GM10248 (cell line): ENCODE results near the gene CYP4F8.
"Not testable (repeated sequence)": the region's sequence is repeated elsewhere in the genome, so short reads cannot be mapped to it uniquely, and the experiment has no call there.

Source experiments
- CTCF ChIA-PET: fragments of 300-600 bp; sonication (Branson Sonifier 250); formaldehyde crosslinking; extraction: SDS; loops from one replicate; lab custom pipeline; 2021; ENCODE audit warnings: antibody characterized with exemption; lab: Yijun Ruan, JAX
- POLR2A ChIA-PET: fragments of 350-650 bp; sonication (Branson Sonifier 250); formaldehyde crosslinking; extraction: SDS; loops from one replicate; lab custom pipeline; 2020; ENCODE audit warnings: antibody characterized with exemption; lab: Yijun Ruan, JAX
- DNase-seq: peaks from one replicate; pipeline ENCODE4 v3.0.0; 2012; ENCODE audit errors: extremely low spot score
- TF ChIP-seq, protein P1 (sequence below): IDR thresholded peaks from 2 replicates; pipeline ENCODE4 v1.5.1; 2012; ENCODE audit warnings: mild to moderate bottlenecking, low read depth; ENCODE audit errors: extremely low read depth, missing control alignments, control extremely low read depth

The CYP4F8 gene

DNA sequence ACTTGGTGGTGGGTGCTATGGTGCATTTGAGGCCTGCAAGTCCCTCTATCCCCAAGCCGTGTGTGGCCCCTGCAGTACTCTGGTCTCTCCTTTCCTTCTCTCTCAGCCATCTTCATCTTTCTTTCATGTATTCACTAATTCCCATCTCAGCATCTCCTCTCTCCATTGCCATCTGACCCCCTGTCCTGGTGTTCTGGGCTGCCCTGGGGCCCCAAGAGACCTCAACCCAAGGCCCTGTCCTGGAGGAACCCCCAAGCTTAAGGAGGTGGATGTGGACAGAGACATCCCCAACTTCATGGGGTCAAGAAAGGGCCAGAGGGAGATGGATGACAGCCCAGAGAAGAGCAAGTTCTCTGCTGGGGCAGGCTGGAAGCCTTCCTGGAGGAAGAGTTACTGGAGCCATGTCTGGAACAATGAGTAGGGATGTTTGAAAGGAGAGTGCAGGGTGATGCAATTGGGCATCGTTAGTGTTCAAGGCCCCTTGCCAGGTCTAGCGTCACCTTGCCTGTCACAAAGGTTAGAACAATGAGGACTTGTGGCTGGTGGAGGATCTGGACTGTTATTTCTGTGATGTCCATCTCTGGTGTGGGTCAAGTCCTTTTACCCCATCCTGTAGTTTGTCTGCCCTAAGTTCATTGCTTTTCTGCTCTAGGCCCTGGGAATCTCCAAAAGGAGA lies 29.2 kb downstream of the CYP4F8 start:
- ChIA-PET POLR2A (no interaction called here), CTCF (interaction anchor here (1.3 kb wide), 1 partner anchor 9 kb away, joined by 3 read pairs; no protein-coding TSS in a partner anchor)
- TF ChIP-seq, protein P1, sequence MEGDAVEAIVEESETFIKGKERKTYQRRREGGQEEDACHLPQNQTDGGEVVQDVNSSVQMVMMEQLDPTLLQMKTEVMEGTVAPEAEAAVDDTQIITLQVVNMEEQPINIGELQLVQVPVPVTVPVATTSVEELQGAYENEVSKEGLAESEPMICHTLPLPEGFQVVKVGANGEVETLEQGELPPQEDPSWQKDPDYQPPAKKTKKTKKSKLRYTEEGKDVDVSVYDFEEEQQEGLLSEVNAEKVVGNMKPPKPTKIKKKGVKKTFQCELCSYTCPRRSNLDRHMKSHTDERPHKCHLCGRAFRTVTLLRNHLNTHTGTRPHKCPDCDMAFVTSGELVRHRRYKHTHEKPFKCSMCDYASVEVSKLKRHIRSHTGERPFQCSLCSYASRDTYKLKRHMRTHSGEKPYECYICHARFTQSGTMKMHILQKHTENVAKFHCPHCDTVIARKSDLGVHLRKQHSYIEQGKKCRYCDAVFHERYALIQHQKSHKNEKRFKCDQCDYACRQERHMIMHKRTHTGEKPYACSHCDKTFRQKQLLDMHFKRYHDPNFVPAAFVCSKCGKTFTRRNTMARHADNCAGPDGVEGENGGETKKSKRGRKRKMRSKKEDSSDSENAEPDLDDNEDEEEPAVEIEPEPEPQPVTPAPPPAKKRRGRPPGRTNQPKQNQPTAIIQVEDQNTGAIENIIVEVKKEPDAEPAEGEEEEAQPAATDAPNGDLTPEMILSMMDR, result no peak
- DNase-seq, result no peak

DNA sequence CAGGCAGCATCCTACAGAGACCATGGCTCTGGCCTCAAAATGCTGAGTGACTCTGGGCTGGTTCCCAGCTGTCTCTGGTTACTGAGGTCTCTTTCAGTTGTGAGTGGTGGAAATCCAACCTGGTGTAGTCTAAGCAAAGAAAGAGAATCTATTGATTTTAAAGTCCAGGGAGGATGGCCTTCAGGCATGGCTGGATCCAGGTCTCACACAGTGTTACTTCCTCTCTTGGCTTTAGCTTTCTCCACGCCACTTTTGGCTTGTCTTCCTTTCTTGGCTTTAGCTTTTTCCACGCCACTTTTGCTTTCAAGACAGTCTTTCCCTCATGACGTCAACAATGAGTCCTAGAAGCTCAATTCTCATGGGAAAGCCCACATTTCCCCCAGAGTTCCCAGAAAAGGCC lies 29.8 kb downstream of the CYP4F8 start:
- TF ChIP-seq, protein P1, result no peak
- ChIA-PET CTCF (interaction anchor here (1.3 kb wide), 1 partner anchor 10 kb away, joined by 3 read pairs; no protein-coding TSS in a partner anchor), POLR2A (no interaction called here)
- DNase-seq, result no peak

DNA sequence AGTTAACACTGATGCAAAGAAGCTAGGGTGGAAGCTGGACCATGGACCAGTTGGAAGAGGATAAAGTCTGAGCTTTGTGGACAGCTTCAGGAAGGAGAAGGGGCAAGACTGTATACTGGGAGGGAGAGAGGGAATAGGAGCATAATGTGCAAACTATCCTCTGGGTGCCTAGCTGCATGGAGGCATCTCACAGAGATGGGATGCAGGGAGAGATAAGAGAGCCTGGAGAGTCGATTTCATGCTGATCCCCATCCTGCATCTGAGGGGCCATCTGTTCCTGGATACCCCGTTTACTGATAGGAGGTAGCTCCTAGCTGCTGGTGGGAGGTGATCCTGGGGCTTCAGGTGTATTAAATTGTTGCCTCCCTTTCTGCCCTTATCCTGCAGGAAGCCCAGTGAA lies 34.5 kb downstream of the CYP4F8 start:
- no peak for DNase-seq
- TF ChIP-seq, protein P1, result no peak
- ChIA-PET CTCF (interaction anchor here (0.9 kb wide), 1 partner anchor 20 kb away, joined by 3 read pairs; no protein-coding TSS in a partner anchor), POLR2A (no interaction called here)

DNA sequence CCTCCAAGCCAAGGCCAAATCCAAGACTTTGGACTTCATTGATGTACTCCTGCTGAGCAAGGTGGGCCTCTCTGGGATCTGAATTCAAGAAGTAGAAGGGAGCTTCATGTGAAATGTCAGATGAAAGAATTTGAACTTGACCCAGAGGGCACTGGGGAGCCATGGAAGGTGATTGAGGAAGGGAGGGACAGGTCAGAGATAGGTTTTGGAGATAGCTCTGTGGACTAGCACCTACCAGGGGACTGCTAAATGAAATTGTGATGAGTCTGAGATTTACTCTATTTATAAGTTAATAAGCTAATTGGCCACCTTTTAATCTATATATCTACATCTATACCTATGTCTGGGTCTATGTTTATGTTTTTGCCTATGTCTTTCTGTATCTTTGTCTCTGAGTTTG lies 35.1 kb downstream of the CYP4F8 start:
- DNase-seq, POLR2A ChIA-PET, CTCF ChIA-PET: not testable (repeated sequence)

DNA sequence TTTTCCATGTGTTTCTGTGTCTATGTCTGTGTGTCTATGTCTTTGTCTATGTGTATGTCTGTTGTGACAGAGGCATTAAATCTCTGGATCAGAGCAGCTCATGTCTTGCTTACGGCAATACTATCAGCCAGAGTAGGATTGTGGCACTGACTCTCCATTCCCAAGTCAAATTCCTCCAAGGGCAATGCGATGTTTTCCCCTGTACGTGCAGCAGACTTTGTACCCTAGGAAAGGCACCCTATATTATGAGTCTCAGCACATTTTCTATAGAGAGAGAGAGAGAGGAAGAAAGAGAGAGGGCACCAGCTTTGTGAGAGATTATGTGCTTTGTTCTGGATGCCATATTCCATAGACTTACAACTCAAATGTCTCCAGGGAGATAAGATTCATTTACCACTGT lies 36.8 kb downstream of the CYP4F8 start:
- TF ChIP-seq, protein P1, result no peak
- ChIA-PET CTCF (no interaction called here), POLR2A (no interaction called here)
- DNase-seq, result no peak

DNA sequence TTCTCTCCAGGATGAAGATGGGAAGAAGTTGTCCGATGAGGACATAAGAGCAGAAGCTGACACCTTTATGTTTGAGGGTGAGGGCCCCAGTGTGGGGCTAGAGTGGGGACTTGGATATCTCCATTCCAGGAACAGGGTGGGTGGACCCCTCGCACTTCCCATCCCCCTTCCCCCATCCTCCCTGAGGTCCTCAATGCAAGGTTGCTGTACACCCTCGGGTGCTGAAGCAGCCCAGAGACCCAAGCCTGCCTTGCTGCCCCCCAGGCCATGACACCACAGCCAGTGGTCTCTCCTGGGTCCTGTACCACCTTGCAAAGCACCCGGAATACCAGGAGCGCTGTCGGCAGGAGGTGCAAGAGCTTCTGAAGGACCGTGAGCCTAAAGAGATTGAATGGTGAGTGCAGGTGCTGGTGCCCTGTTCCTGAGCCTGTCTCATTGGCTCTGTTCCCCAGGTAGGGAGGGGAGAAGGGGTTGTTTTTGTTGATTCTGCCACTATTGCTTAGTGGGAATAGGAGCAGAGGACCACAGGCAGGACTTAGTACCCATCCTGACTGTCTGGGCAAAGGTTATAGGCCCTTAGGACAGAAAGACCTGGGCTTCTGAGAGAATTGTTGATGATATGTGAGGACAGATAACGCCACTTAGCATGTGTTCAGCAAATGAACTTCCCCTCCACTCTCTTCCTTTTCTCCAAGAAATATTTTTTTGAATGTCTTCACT lies 37.7 kb downstream of the CYP4F8 start:
- CTCF ChIA-PET, result no interaction called here
- TF ChIP-seq, protein P1, result no peak
- no peak for DNase-seq
- POLR2A ChIA-PET, result no interaction called here

DNA sequence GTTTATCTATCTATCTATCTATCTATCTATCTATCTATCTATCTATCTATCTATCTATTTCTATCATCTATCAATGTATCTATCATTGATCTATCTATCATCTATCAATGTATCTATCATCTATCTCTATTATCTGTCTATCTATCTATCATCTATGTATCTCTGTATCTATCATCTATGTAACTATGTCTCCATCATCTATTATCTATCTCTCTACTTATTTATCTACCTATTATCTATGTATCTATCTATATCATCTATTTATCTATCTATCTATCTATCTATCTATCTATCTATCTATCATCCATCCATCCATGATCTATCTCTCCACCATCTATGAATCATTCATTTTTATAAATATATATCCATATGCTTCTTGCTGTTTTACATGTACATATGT lies 41.4 kb downstream of the CYP4F8 start:
- DNase-seq, result no peak
- POLR2A ChIA-PET, result no interaction called here
- CTCF ChIA-PET, result no interaction called here
- TF ChIP-seq, protein P1, result no peak
